ENCODE results near the gene CPT1A. TPM values are rescaled to one million over a fixed set of nuclear protein-coding genes. Genes with fewer than 3 reads are reported as not detected.

Gene CPT1A
- total RNA-seq, 4 donors from 2014 or later = 32.9 to 84.9 (median 49.2) TPM

DNA sequence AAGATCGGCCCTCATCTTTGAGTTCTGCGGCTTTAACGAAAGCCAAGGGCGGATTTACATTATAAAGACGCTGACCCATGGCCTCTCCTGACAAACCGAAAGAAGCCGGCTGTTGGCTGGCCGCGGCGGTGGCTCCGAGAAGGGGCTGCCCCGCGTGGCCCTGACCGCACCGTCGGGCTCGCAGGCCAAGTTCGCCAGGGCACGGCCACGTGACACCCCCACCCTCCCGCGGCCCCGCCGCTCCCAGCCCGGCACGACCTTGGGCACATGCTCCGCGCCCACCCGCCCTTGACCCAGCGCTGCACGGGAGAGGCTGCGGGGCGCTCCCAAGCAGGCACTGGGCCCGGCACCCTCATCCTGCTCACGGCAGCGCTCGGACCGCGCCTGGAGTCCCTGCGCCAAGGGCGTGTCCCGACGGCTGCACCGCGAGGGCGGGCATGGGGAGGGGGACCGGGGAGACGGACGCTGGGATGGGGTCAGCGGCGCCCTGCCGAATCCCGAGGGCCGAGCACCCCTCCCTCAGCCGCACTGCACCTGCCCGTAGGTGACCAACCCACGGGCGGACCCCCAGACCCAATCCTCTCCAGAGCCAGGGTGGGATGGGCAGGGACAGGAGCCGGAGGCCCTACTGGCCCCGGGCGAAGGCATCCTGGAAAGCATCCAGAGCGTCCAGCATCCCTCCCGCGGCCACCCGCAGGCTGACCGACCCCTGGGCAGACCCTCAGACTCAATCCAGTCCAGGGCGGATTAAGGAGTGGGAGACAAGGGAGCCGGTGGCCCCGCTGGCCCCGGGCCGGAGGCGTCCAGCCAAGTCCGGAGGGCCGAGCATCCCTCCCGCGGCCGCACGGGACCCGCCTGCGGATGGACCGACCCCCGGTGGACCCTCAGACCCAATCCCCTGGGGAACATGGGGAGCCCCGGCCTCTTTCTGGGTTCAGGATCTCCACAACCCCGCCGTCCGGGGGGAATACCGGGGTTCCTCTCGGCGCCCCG lies 759 bp downstream of the CPT1A start:
- Histone ChIP-seq H3K36me3 (no peaks in the 10 kb centered on the region), H3K4me3 (peak overlapping the region; percentile 72 to 98 (median 80)), H3K27ac (peak overlapping the region; percentile 89 to 98 (median 92)), H3K27me3 (no peaks in the 10 kb centered on the region), H3K9me3 (no peaks in the 10 kb centered on the region), H3K4me1 (peaks cover 0 to 78% (median 45%) of the 10 kb centered on the region in 4 donors)
- WGBS, 2 donors = 0 to 2% methylated on average over 43 to 55 of the region's 90 CpGs
- peak in 1 of 2 donors; percentile 29 for DNase-seq (ENCODE audit: low spot score in 2 of 2)
- TF ChIP-seq EP300 (IDR thresholded peaks at IDR 0.05) = peak in 1 of 2 donors; percentile 42
- no peak for TF ChIP-seq CTCF (IDR thresholded peaks at IDR 0.05)

DNA sequence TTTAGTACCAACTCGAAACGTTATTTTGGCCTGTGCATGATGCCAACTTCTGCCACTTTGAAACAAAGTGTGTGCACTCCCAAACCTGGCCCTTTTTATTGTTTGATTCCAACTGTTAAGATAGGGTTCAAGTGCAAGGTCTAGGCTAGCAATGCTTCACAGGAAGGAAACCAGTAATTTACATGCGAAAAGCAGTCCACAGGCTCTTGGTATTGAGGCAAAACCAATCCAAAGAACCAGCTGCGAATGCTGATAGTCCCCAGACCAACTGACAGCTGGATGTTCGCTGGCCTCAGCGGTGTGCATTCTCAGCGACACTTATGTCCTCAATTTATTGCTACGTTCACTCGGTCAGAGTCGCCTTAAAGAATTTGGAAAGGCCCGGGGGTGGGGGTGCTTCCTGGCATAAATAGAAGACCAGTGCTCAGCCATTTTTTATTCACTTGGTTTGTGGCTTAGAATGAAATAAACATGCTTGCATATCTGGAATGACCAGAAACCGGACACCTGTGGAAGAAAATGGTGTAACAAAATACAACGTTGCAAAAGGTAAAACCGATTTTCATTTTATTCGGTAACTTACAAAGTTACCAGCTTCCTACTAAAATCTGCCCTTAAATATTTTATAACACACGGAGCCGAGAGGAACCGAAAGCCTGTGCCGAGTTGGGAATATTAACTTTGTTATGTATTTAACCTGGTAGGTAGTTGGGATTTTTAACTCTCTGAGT lies 1.6 kb downstream of the CPT1A start:
- Histone ChIP-seq H3K4me1 (peaks cover 0 to 80% (median 49%) of the 10 kb centered on the region in 4 donors), H3K4me3 (peak overlapping the region; percentile 72 to 98 (median 80)), H3K36me3 (no peaks in the 10 kb centered on the region), H3K27ac (peak overlapping the region; percentile 89 to 98 (median 92)), H3K27me3 (no peaks in the 10 kb centered on the region), H3K9me3 (no peaks in the 10 kb centered on the region)
- TF ChIP-seq EP300 (IDR thresholded peaks at IDR 0.05) = no peak
- no peak for TF ChIP-seq POLR2A (IDR thresholded peaks at IDR 0.05)
- no peak for TF ChIP-seq CTCF (IDR thresholded peaks at IDR 0.05)
- no peak for DNase-seq (ENCODE audit: low spot score in 2 of 2)
- 11% methylated on average over 19 of the region's 19 CpGs for WGBS, 2 donors

DNA sequence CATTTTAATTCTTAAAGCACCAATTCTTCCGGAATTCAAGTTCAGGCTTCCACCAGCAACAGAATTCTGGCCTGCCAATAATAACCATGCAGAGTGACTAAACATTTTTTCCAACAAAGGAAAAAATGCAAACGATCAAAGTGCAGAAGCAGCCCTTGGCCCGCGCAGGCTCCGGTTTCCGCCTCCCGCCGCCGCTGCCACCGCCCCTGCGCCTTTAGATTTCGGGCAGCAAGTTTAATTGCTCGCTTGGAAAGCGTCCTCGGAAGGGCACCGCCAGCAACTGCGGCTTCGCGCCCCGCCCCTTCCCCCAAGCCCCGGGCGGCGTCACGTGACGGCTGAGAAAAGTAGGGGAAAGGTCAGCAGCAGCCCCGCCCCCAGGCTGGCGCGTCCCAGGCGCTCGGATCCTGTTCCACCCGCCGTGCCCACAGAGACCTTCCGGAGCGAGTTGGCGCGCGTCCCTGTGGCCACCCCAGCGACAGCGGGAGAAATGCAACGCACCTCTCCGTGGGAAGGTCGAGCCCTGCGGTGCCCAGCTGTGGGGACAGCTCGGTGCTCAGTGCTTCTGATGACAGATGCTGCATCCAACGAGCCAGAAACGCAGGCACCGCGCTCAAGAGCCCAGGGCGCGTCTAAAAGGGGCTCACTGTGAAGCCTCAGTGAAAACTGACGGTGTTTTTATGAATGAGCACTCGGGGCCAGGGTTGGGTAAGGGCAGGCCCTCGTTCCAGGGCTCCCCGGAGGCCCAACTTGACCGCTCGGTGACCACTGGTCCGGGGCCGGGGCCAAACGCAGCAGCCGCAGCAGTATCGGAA lies 2.5 kb downstream of the CPT1A start:
- H3K27ac ChIP-seq = peak overlapping the region; percentile 89 to 98 (median 92)
- H3K27me3 ChIP-seq = no peaks in the 10 kb centered on the region
- peak overlapping the region; percentile 72 to 98 (median 80) for H3K4me3 ChIP-seq
- TF ChIP-seq CTCF (IDR thresholded peaks at IDR 0.05) (peak in 2 of 5 experiments; percentile 8 to 33), POLR2A (IDR thresholded peaks at IDR 0.05) (peak; percentile 57 to 61), EP300 (IDR thresholded peaks at IDR 0.05) (peak; percentile 96)
- peaks cover 0 to 81% (median 49%) of the 10 kb centered on the region in 4 donors for H3K4me1 ChIP-seq
- WGBS, 2 donors = 0% methylated on average over 34 to 45 of the region's 61 CpGs
- H3K36me3 ChIP-seq = no peaks in the 10 kb centered on the region
- no peaks in the 10 kb centered on the region for H3K9me3 ChIP-seq
- DNase-seq (ENCODE audit: low spot score in 2 of 2) = peak; percentile 91 to 92

DNA sequence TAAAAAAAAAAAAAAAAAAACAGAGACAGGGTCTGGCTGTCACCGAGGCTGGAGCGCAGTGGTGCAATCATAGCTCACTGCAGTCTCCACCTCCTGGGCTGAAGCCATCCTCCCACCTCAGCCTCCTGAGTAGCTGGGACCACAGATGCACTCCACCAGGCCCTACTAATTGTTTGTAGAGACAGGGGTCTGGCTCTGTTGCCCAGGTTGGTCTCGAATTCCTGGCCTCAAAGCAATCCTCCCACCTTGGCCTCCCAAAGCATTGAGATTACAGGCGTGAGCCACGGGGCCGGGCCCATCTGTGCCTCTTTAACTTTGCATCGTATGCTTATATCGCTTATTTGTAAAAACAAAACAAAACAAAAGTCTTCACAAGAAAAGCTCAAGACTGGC lies 3.1 kb downstream of the CPT1A start:
- TF ChIP-seq POLR2A (IDR thresholded peaks at IDR 0.05) = no peak
- no peak for TF ChIP-seq EP300 (IDR thresholded peaks at IDR 0.05)
- TF ChIP-seq CTCF (IDR thresholded peaks at IDR 0.05) = no peak
- Histone ChIP-seq H3K4me1 (peaks cover 0 to 75% (median 45%) of the 10 kb centered on the region in 4 donors), H3K36me3 (no peaks in the 10 kb centered on the region), H3K9me3 (no peaks in the 10 kb centered on the region), H3K27ac (peak overlapping the region; percentile 89 to 98 (median 92)), H3K27me3 (no peaks in the 10 kb centered on the region), H3K4me3 (peak overlapping the region; percentile 25 to 84 (median 74))
- WGBS, 2 donors = 3 to 9% methylated on average over 8 of the region's 8 CpGs
- DNase-seq (ENCODE audit: low spot score in 2 of 2) = no peak
